Measurements from ENCODE around the gene TPSD1.

Gene TPSD1

DNA sequence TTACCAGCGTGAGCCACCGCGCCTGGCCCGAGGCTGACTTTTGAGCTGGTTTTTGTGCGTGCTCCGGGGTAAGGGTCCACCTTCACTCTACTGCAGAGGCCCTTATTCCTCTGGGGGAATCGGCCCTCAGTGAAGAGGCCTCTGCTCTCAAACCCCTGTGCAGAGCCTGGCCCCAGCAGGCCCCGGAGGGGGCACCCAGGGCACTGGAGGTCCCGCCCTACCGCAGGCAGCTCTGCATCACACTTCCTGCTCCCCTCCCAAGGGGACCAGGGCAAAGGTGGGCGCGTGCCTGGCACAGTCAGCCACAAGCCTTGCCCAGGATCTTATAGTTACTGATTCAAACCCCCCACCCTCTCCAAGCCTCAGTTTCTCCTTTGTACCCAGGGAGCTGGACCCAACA lies 50.0 kb downstream of the TPSD1 start:
- H3K4me3 ChIP-seq (ENCODE audit: low read depth, low read length) = no peak overlapping the region

GRCh38 chr16:1306334-1306733 lies 50.5 kb downstream of the TPSD1 start:
- H3K4me3 ChIP-seq (ENCODE audit: low read depth, low read length) = no peak overlapping the region
- peaks cover 16% of the 10 kb centered on the region for H3K79me2 ChIP-seq (ENCODE audit: control insufficient read depth, insufficient read depth, low read length, unreplicated experiment)
- no peak overlapping the region for H2AFZ ChIP-seq (ENCODE audit: low read length, unreplicated experiment)
- no peak overlapping the region for H3K27ac ChIP-seq (ENCODE audit: low read depth, low read length)
- H3K4me1 ChIP-seq (ENCODE audit: control insufficient read depth, insufficient read depth, low read length, unreplicated experiment) = peaks cover 7% of the 10 kb centered on the region
- H3K27me3 ChIP-seq (ENCODE audit: insufficient read depth, low read length) = no peaks in the 10 kb centered on the region
- no peaks in the 10 kb centered on the region for H3K36me3 ChIP-seq (ENCODE audit: insufficient read depth, low read length)

More for the DNA sequence above, 50.0 kb downstream of the TPSD1 start:
- no peak overlapping the region for H3K27ac ChIP-seq (ENCODE audit: low read depth, low read length)
- peaks cover 3% of the 10 kb centered on the region for H3K4me1 ChIP-seq (ENCODE audit: control insufficient read depth, insufficient read depth, low read length, unreplicated experiment)
- no peaks in the 10 kb centered on the region for H3K36me3 ChIP-seq (ENCODE audit: insufficient read depth, low read length)
- H3K27me3 ChIP-seq (ENCODE audit: insufficient read depth, low read length) = no peaks in the 10 kb centered on the region
- no peak overlapping the region for H2AFZ ChIP-seq (ENCODE audit: low read length, unreplicated experiment)
- H3K79me2 ChIP-seq (ENCODE audit: control insufficient read depth, insufficient read depth, low read length, unreplicated experiment) = peaks cover 11% of the 10 kb centered on the region

- Histone ChIP-seq H3K4me3 (ENCODE audit: low read depth, low read length) (peak overlapping the region; percentile 86), H3K36me3 (ENCODE audit: insufficient read depth, low read length) (peaks cover 6% of the 10 kb centered on the region; the same call in 1 of the 2 replicates), H2AFZ (ENCODE audit: low read length, unreplicated experiment) (no peak overlapping the region), H3K27me3 (ENCODE audit: insufficient read depth, low read length) (no peaks in the 10 kb centered on the region), H3K4me1 (ENCODE audit: control insufficient read depth, insufficient read depth, low read length, unreplicated experiment) (peaks cover 22% of the 10 kb centered on the region), H3K79me2 (ENCODE audit: control insufficient read depth, insufficient read depth, low read length, unreplicated experiment) (peaks cover 35% of the 10 kb centered on the region), H3K27ac (ENCODE audit: low read depth, low read length) (peak overlapping the region; percentile 99)
These were observed 52.4 kb downstream of the TPSD1 start for GRCh38 chr16:1308036-1308976.

Data from ACC112 (cell line).